GM12878 (cell line): ENCODE results near the gene KIF12. TPM values are rescaled to one million over a fixed set of nuclear protein-coding genes. Genes with fewer than 3 reads are reported as not detected.

Experiments
- ATAC-seq: fragments of 200-7000 bp; cut with Tn5 transposase; 3 replicates; pipeline ENCODE4 v1.9.1; 2020; ENCODE audit warnings: mild to moderate bottlenecking, moderate library complexity
- BruUV-seq: library from RNA; stranded (reverse); fragments of 400-500 nt; replicated peaks from 2 replicates; lab custom pipeline; 2021; lab: Mats Ljungman, UMichigan
- CTCF ChIA-PET: fragments of 300-600 bp; sonication (Branson Sonifier 250); formaldehyde crosslinking; extraction: SDS; loops from one replicate; lab custom pipeline; 2021; ENCODE audit warnings: inconsistent platforms; lab: Yijun Ruan, JAX
- POLR2A ChIA-PET: fragments of 350-600 bp; formaldehyde crosslinking; extraction: SDS; loops from one replicate; lab custom pipeline; 2021; ENCODE audit warnings: inconsistent platforms; lab: Charles Lee
- RAD21 ChIA-PET: fragments of 300-600 bp; sonication (Branson Sonifier 250); formaldehyde crosslinking; loops from one replicate; lab custom pipeline; 2023; ENCODE audit warnings: antibody characterized with exemption; ENCODE audit not compliant: unreplicated experiment; lab: Charles Lee
- SMC1A ChIA-PET: fragments of 300-600 bp; sonication (Branson Sonifier 250); formaldehyde crosslinking; loops from one replicate; lab custom pipeline; 2023; ENCODE audit not compliant: unreplicated experiment, uncharacterized antibody; lab: Charles Lee
- DNase-seq: peaks from one replicate; pipeline ENCODE4 v3.0.0-alpha.2; 2011; ENCODE audit warnings: low read depth, low spot score
- FAIRE-seq: peaks from 3 replicates; lab custom pipeline; 2011; peaks lifted over from hg19 to GRCh38; lab: Jason Lieb, UNC
- H2AFZ ChIP-seq: 2 replicates; pipeline ENCODE4 v1.6.0; 2011; ENCODE audit warnings: low read depth, low read length, control low read depth; ENCODE audit not compliant: control insufficient read depth
- H3K27ac ChIP-seq: 2 replicates; pipeline ENCODE4 v1.5.1; 2011; ENCODE audit warnings: control low read depth; ENCODE audit not compliant: control insufficient read depth, insufficient read depth
- H3K27me3 ChIP-seq, 2 experiments: replicated peaks in 1 of 2; 2 replicates each; pipeline versions ENCODE4 v1.6.0 to v1.6.1; 2011; ENCODE audit warnings: low read length in 1 of 2; ENCODE audit not compliant: control insufficient read depth in 2 of 2, insufficient read depth in 2 of 2
- H3K36me3 ChIP-seq, 2 experiments: 2 replicates each; pipeline ENCODE4 v1.5.1; 2011; ENCODE audit warnings: low read length in 1 of 2; ENCODE audit not compliant: control insufficient read depth in 2 of 2, insufficient read depth in 2 of 2
- H3K4me1 ChIP-seq: 2 replicates; pipeline ENCODE4 v1.6.1; 2011; ENCODE audit warnings: mild to moderate bottlenecking, low read length, moderate library complexity, mixed read lengths; ENCODE audit not compliant: control insufficient read depth, insufficient read depth
- H3K4me2 ChIP-seq: 2 replicates; pipeline ENCODE4 v1.6.0; 2011; ENCODE audit warnings: control low read depth; ENCODE audit not compliant: control insufficient read depth, insufficient read depth
- H3K4me3 ChIP-seq: fragments of 200-600 bp; sonication (generic); 2 replicates; pipeline ENCODE4 v1.5.1; 2016
- H3K79me2 ChIP-seq: 2 replicates; pipeline ENCODE4 v1.6.0; 2011; ENCODE audit warnings: low read length; ENCODE audit not compliant: control insufficient read depth, insufficient read depth
- H3K9ac ChIP-seq: 2 replicates; pipeline ENCODE4 v1.8.0; 2011; ENCODE audit warnings: low read length, control low read depth, mixed read lengths; ENCODE audit not compliant: control insufficient read depth, insufficient read depth
- H3K9me3 ChIP-seq: replicated peaks from 3 replicates; pipeline ENCODE4 v1.5.1; 2011; ENCODE audit warnings: mild to moderate bottlenecking, low read length; ENCODE audit not compliant: control insufficient read depth, insufficient read depth
- H4K20me1 ChIP-seq: 2 replicates; pipeline ENCODE4 v1.6.0; 2011; ENCODE audit not compliant: control insufficient read depth, insufficient read depth
- ASH2L ChIP-seq: fragments of 300-600, 200-600 bp; sonication (generic); IDR thresholded peaks from 2 replicates; pipeline ENCODE4 v1.6.1; 2017; ENCODE audit warnings: low read depth, mild to moderate bottlenecking, borderline replicate concordance
- BCLAF1 ChIP-seq: fragments of 450-650 bp; IDR thresholded peaks from 2 replicates; pipeline ENCODE4 v1.6.1; 2017; ENCODE audit warnings: antibody characterized with exemption, mild to moderate bottlenecking, moderate library complexity
- CEBPB ChIP-seq, 2 experiments: fragments of 150-350 bp in 1 of 2; IDR thresholded peaks; 2 replicates each; pipeline ENCODE4 v1.6.1; 2012 to 2014; ENCODE audit warnings: low read depth in 2 of 2, low read length in 2 of 2, borderline replicate concordance in 1 of 2, inconsistent platforms in 1 of 2
- GABPA ChIP-seq: IDR thresholded peaks from 2 replicates; pipeline ENCODE4 v1.6.1; 2014; ENCODE audit warnings: antibody characterized with exemption, low read depth, mild to moderate bottlenecking, inconsistent platforms
- HDAC6 ChIP-seq: fragments of 200-600 bp; sonication (generic); IDR thresholded peaks from one replicate; pipeline ENCODE4 v1.8.0; 2017; ENCODE audit warnings: antibody characterized with exemption; ENCODE audit not compliant: unreplicated experiment
- IKZF2 ChIP-seq, 2 experiments: fragments of 450-650 bp; IDR thresholded peaks; 2 replicates each; pipeline ENCODE4 v1.6.1; 2017; ENCODE audit warnings: mild to moderate bottlenecking in 2 of 2, moderate library complexity in 2 of 2
- MTA3 ChIP-seq: IDR thresholded peaks from 2 replicates; pipeline ENCODE4 v1.6.1; 2012; ENCODE audit warnings: low read length, inconsistent platforms, borderline replicate concordance
- NBN ChIP-seq: fragments of 450-650 bp; IDR thresholded peaks from 2 replicates; pipeline ENCODE4 v1.6.1; 2016
- PBX3 ChIP-seq: IDR thresholded peaks from 2 replicates; pipeline ENCODE4 v1.6.1; 2011; ENCODE audit warnings: mild to moderate bottlenecking, low read depth, low read length, moderate library complexity; ENCODE audit not compliant: insufficient replicate concordance
- PML ChIP-seq: IDR thresholded peaks from 2 replicates; pipeline ENCODE4 v1.6.1; 2012; ENCODE audit warnings: low read length, inconsistent platforms
- SMARCA5 ChIP-seq: fragments of 450-650 bp; IDR thresholded peaks from 2 replicates; pipeline ENCODE4 v1.6.1; 2017; ENCODE audit warnings: mild to moderate bottlenecking
- SREBF2 ChIP-seq: IDR thresholded peaks from 2 replicates; pipeline ENCODE4 v1.6.1; 2012; ENCODE audit warnings: mild to moderate bottlenecking, low read length
- SUPT20H ChIP-seq: IDR thresholded peaks from 2 replicates; pipeline ENCODE4 v1.6.1; 2011; ENCODE audit warnings: low read depth, mild to moderate bottlenecking, low read length, moderate library complexity, borderline replicate concordance; ENCODE audit not compliant: control insufficient read depth
- USF1 ChIP-seq: IDR thresholded peaks from 2 replicates; pipeline ENCODE4 v1.6.1; 2011; ENCODE audit warnings: borderline replicate concordance, low read depth, mild to moderate bottlenecking, moderate library complexity, mixed read lengths, low read length; ENCODE audit not compliant: insufficient read depth; ENCODE audit errors: extremely low read length
- WGBS: methylation state at CpG from one replicate; pipeline ENCODE4 v1.1.6; 2016; ENCODE audit warnings: low lambda C conversion rate; ENCODE audit not compliant: insufficient replicate concordance, insufficient coverage; ENCODE audit errors: missing lambda C conversion rate; 5-methylcytosine and 5-hydroxymethylcytosine counted together
- in situ Hi-C: fragments of 300-500 bp; cut with MboI; formaldehyde crosslinking; loops from 9 replicates; pipeline ENCODE4 v1.14.3; 2018; ENCODE audit warnings: mixed read lengths
- intact Hi-C: fragments of 100-400 bp; cut with micrococcal nuclease; formaldehyde crosslinking; loops from one replicate; pipeline ENCODE4 v1.14.2; 2022; ENCODE audit not compliant: unreplicated experiment
- polyA plus RNA-seq, 11 experiments: library from polyadenylated mRNA; depleted of rRNA in 4 of 11; unstranded in 6 of 11; stranded (reverse) in 5 of 11; fragments of >200 nt; fragmentation: Nextera tagmentation in 4 of 11; fragmentation: Illumina TruSeq in 1 of 11; extraction: Ambion mirVana in 4 of 11; extraction: Trizol in 1 of 11; gene quantifications; 1 replicate in 1 of 11; 2 replicates in 10 of 11; pipeline versions ENCODE4 v1.2.1 to v1.2.3, GENCODE V29; 2011 to 2016; ENCODE audit warnings: inconsistent platforms in 2 of 11, missing spikeins in 2 of 11, low read depth in 1 of 11
- total RNA-seq, 4 experiments: library from RNA; depleted of rRNA in 3 of 4; stranded (reverse); fragments of >200 nt in 3 of 4; fragmentation: Illumina TruSeq in 1 of 4; extraction: Trizol in 1 of 4; gene quantifications; 2 replicates each; pipeline versions ENCODE4 v1.2.1 to v1.2.3, GENCODE V29; 2013 to 2021
- TF ChIP-seq, protein P1 (sequence below): fragments of 450-650 bp; IDR thresholded peaks from 2 replicates; pipeline ENCODE4 v1.6.1; 2018; ENCODE audit warnings: mild to moderate bottlenecking, low read depth, moderate library complexity; ENCODE audit not compliant: partially characterized antibody

Gene KIF12
- total and polyA plus RNA-seq, 10 of the 15 experiments (the other 5 are each of a cell fraction or from before 2014, with no cell fraction given): not detected

- TF ChIP-seq ASH2L: no peak
- no peak for TF ChIP-seq GABPA
- no peak for TF ChIP-seq MTA3
These were observed 31.7 kb upstream of the KIF12 start (continued) for GRCh38 chr9:114130624-114131277.

- DNase-seq (no peak), FAIRE-seq (no peak), ATAC-seq (no peak)
- no peaks in the 10 kb centered on the region for H3K79me2 ChIP-seq
- ChIA-PET CTCF (no interaction called here), POLR2A (no interaction called here), RAD21 (no interaction called here), SMC1A (no interaction called here)
- no peaks in the 10 kb centered on the region for H3K36me3 ChIP-seq
- H4K20me1 ChIP-seq: no peaks in the 10 kb centered on the region
- H3K4me1 ChIP-seq: no peaks in the 10 kb centered on the region
- no peaks in the 10 kb centered on the region; a peak in 2 of 4 replicates for H3K27me3 ChIP-seq
- TF ChIP-seq SUPT20H (no peak), NBN (no peak), IKZF2 (IDR thresholded peaks at IDR 0.05) (no peak), SMARCA5 (no peak), SREBF2 (no peak), BCLAF1 (no peak), USF1 (no peak), PBX3 (no peak), CEBPB (IDR thresholded peaks at IDR 0.05; ENCODE audit: borderline replicate concordance in 1 of 2, low read depth in 2 of 2, low read length in 2 of 2) (no peak), HDAC6 (no peak), PML (no peak)
- TF ChIP-seq, protein P1, sequence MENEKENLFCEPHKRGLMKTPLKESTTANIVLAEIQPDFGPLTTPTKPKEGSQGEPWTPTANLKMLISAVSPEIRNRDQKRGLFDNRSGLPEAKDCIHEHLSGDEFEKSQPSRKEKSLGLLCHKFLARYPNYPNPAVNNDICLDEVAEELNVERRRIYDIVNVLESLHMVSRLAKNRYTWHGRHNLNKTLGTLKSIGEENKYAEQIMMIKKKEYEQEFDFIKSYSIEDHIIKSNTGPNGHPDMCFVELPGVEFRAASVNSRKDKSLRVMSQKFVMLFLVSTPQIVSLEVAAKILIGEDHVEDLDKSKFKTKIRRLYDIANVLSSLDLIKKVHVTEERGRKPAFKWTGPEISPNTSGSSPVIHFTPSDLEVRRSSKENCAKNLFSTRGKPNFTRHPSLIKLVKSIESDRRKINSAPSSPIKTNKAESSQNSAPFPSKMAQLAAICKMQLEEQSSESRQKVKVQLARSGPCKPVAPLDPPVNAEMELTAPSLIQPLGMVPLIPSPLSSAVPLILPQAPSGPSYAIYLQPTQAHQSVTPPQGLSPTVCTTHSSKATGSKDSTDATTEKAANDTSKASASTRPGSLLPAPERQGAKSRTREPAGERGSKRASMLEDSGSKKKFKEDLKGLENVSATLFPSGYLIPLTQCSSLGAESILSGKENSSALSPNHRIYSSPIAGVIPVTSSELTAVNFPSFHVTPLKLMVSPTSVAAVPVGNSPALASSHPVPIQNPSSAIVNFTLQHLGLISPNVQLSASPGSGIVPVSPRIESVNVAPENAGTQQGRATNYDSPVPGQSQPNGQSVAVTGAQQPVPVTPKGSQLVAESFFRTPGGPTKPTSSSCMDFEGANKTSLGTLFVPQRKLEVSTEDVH: no peak
- no peak overlapping the region for H3K9ac ChIP-seq
- H3K9me3 ChIP-seq: no peaks in the 10 kb centered on the region
- intact Hi-C loops: no loop called here
- in situ Hi-C loops: no loop called here
- H2AFZ ChIP-seq: no peak overlapping the region
- H3K27ac ChIP-seq: no peak overlapping the region
- no peak overlapping the region for H3K4me2 ChIP-seq
- 23% methylated on average over 7 of the region's 7 CpGs for WGBS
- no TSS peak for BruUV-seq
- no peak overlapping the region for H3K4me3 ChIP-seq
These were observed 31.0 kb upstream of the KIF12 start for GRCh38 chr9:114130141-114130540.
